Measurements from ENCODE around the gene HBS1L.
A peak's percentile ranks its signal among the peaks of the same experiment; 100 is the strongest.

HBS1L gene

GRCh38 chr6:135014353-135014832 lies 40.2 kb downstream of the HBS1L start:
- Histone ChIP-seq H3K23ac (ENCODE audit: low read length) (no peak overlapping the region), H2BK120ac (ENCODE audit: low read depth, low read length) (no peak overlapping the region), H3K79me1 (ENCODE audit: low read length) (no peaks in the 10 kb centered on the region), H3K4ac (ENCODE audit: low read depth, low read length) (no peak overlapping the region), H2AK5ac (ENCODE audit: low read length) (no peak overlapping the region), H3K36me3 (ENCODE audit: control insufficient read depth, insufficient read depth, low read length) (no peaks in the 10 kb centered on the region), H2BK15ac (replicated peaks; ENCODE audit: low read depth) (no peak overlapping the region), H3K4me3 (ENCODE audit: low read length) (no peak overlapping the region), H3K79me2 (ENCODE audit: control insufficient read depth, insufficient read depth, low read length) (no peaks in the 10 kb centered on the region), H4K5ac (ENCODE audit: low read length) (no peak overlapping the region), H3K56ac (ENCODE audit: low read length) (no peak overlapping the region), H3K4me1 (ENCODE audit: control insufficient read depth, low read depth, low read length) (no peaks in the 10 kb centered on the region), H3K18ac (ENCODE audit: low read length) (no peak overlapping the region), H3K27me3 (ENCODE audit: insufficient read depth, low read length, poor library complexity) (no peaks in the 10 kb centered on the region), H2BK5ac (ENCODE audit: low read length) (no peak overlapping the region), H3K27ac (ENCODE audit: low read depth, low read length) (no peak overlapping the region), H4K8ac (ENCODE audit: low read depth, low read length) (no peak overlapping the region), H3K4me2 (ENCODE audit: low read length) (no peak overlapping the region), H3K9ac (ENCODE audit: low read length) (no peak overlapping the region)
- WGBS (ENCODE audit: extremely low coverage, insufficient coverage, low lambda C conversion rate), result no CpG with 5 or more reads among the region's 4 CpGs
- no peak for DNase-seq

GRCh38 chr6:135013211-135013610 lies 41.4 kb downstream of the HBS1L start:
- Histone ChIP-seq H3K4me1 (ENCODE audit: control insufficient read depth, low read depth, low read length) (no peaks in the 10 kb centered on the region), H2BK15ac (replicated peaks; ENCODE audit: low read depth) (no peak overlapping the region), H2BK5ac (ENCODE audit: low read length) (no peak overlapping the region), H3K79me1 (ENCODE audit: low read length) (no peaks in the 10 kb centered on the region), H3K9ac (ENCODE audit: low read length) (no peak overlapping the region), H2AK5ac (ENCODE audit: low read length) (no peak overlapping the region), H3K27me3 (ENCODE audit: insufficient read depth, low read length, poor library complexity) (no peaks in the 10 kb centered on the region), H3K36me3 (ENCODE audit: control insufficient read depth, insufficient read depth, low read length) (no peaks in the 10 kb centered on the region), H3K4ac (ENCODE audit: low read depth, low read length) (no peak overlapping the region), H3K4me3 (ENCODE audit: low read length) (no peak overlapping the region), H4K8ac (ENCODE audit: low read depth, low read length) (no peak overlapping the region), H3K18ac (ENCODE audit: low read length) (no peak overlapping the region), H2BK120ac (ENCODE audit: low read depth, low read length) (no peak overlapping the region), H3K27ac (ENCODE audit: low read depth, low read length) (no peak overlapping the region), H3K4me2 (ENCODE audit: low read length) (no peak overlapping the region), H3K23ac (ENCODE audit: low read length) (no peak overlapping the region), H3K79me2 (ENCODE audit: control insufficient read depth, insufficient read depth, low read length) (no peaks in the 10 kb centered on the region), H4K5ac (ENCODE audit: low read length) (no peak overlapping the region), H3K56ac (ENCODE audit: low read length) (no peak overlapping the region)
- peak; percentile 32 for DNase-seq
- WGBS (ENCODE audit: extremely low coverage, insufficient coverage, low lambda C conversion rate), result no CpG with 5 or more reads among the region's 3 CpGs

GRCh38 chr6:135012764-135013163 lies 41.9 kb downstream of the HBS1L start:
- H3K9ac ChIP-seq (ENCODE audit: low read length), result no peak overlapping the region
- H3K4ac ChIP-seq (ENCODE audit: low read depth, low read length), result no peak overlapping the region
- no peaks in the 10 kb centered on the region for H3K79me2 ChIP-seq (ENCODE audit: control insufficient read depth, insufficient read depth, low read length)
- no peak overlapping the region for H2BK15ac ChIP-seq (replicated peaks; ENCODE audit: low read depth)
- no peaks in the 10 kb centered on the region for H3K4me1 ChIP-seq (ENCODE audit: control insufficient read depth, low read depth, low read length)
- DNase-seq, result peak; percentile 6
- no peak overlapping the region for H2BK120ac ChIP-seq (ENCODE audit: low read depth, low read length)
- H3K4me3 ChIP-seq (ENCODE audit: low read length), result no peak overlapping the region
- H3K79me1 ChIP-seq (ENCODE audit: low read length), result no peaks in the 10 kb centered on the region
- H3K27me3 ChIP-seq (ENCODE audit: insufficient read depth, low read length, poor library complexity), result no peaks in the 10 kb centered on the region
- no peak overlapping the region for H4K5ac ChIP-seq (ENCODE audit: low read length)
- H3K4me2 ChIP-seq (ENCODE audit: low read length), result no peak overlapping the region
- H4K8ac ChIP-seq (ENCODE audit: low read depth, low read length), result no peak overlapping the region
- no peak overlapping the region for H3K18ac ChIP-seq (ENCODE audit: low read length)
- no peak overlapping the region for H2BK5ac ChIP-seq (ENCODE audit: low read length)
- H3K56ac ChIP-seq (ENCODE audit: low read length), result no peak overlapping the region
- H2AK5ac ChIP-seq (ENCODE audit: low read length), result no peak overlapping the region
- no peak overlapping the region for H3K27ac ChIP-seq (ENCODE audit: low read depth, low read length)
- no peaks in the 10 kb centered on the region for H3K36me3 ChIP-seq (ENCODE audit: control insufficient read depth, insufficient read depth, low read length)
- H3K23ac ChIP-seq (ENCODE audit: low read length), result no peak overlapping the region

- no peak overlapping the region for H3K4ac ChIP-seq (ENCODE audit: low read depth, low read length)
- DNase-seq, result no peak
These were observed 42.3 kb downstream of the HBS1L start for GRCh38 chr6:135012349-135012748.

GRCh38 chr6:135008941-135009290 lies 45.7 kb downstream of the HBS1L start:
- no peak overlapping the region for H3K4ac ChIP-seq (ENCODE audit: low read depth, low read length)
- no peak overlapping the region for H2BK15ac ChIP-seq (replicated peaks; ENCODE audit: low read depth)
- no CpG with 5 or more reads among the region's 1 CpG for WGBS (ENCODE audit: extremely low coverage, insufficient coverage, low lambda C conversion rate)
- H3K18ac ChIP-seq (ENCODE audit: low read length), result no peak overlapping the region
- H4K5ac ChIP-seq (ENCODE audit: low read length), result no peak overlapping the region
- H2AK5ac ChIP-seq (ENCODE audit: low read length), result no peak overlapping the region
- no peak overlapping the region for H3K23ac ChIP-seq (ENCODE audit: low read length)
- H3K27me3 ChIP-seq (ENCODE audit: insufficient read depth, low read length, poor library complexity), result no peaks in the 10 kb centered on the region
- no peaks in the 10 kb centered on the region for H3K36me3 ChIP-seq (ENCODE audit: control insufficient read depth, insufficient read depth, low read length)
- H3K9ac ChIP-seq (ENCODE audit: low read length), result no peak overlapping the region
- H2BK120ac ChIP-seq (ENCODE audit: low read depth, low read length), result no peak overlapping the region
- no peaks in the 10 kb centered on the region for H3K4me1 ChIP-seq (ENCODE audit: control insufficient read depth, low read depth, low read length)
- H3K79me2 ChIP-seq (ENCODE audit: control insufficient read depth, insufficient read depth, low read length), result no peaks in the 10 kb centered on the region
- no peak overlapping the region for H3K4me2 ChIP-seq (ENCODE audit: low read length)
- no peaks in the 10 kb centered on the region for H3K79me1 ChIP-seq (ENCODE audit: low read length)
- H4K8ac ChIP-seq (ENCODE audit: low read depth, low read length), result no peak overlapping the region
- H3K4me3 ChIP-seq (ENCODE audit: low read length), result no peak overlapping the region
- DNase-seq, result no peak
- H2BK5ac ChIP-seq (ENCODE audit: low read length), result no peak overlapping the region
- H3K27ac ChIP-seq (ENCODE audit: low read depth, low read length), result no peak overlapping the region
- H3K56ac ChIP-seq (ENCODE audit: low read length), result no peak overlapping the region

More at GRCh38 chr6:135012349-135012748, 42.3 kb downstream of the HBS1L start:
- Histone ChIP-seq H4K5ac (ENCODE audit: low read length) (no peak overlapping the region), H2BK15ac (replicated peaks; ENCODE audit: low read depth) (no peak overlapping the region), H3K4me2 (ENCODE audit: low read length) (no peak overlapping the region), H4K8ac (ENCODE audit: low read depth, low read length) (no peak overlapping the region), H3K56ac (ENCODE audit: low read length) (no peak overlapping the region), H3K23ac (ENCODE audit: low read length) (no peak overlapping the region), H2BK120ac (ENCODE audit: low read depth, low read length) (no peak overlapping the region), H3K9ac (ENCODE audit: low read length) (no peak overlapping the region), H3K79me1 (ENCODE audit: low read length) (no peaks in the 10 kb centered on the region), H3K79me2 (ENCODE audit: control insufficient read depth, insufficient read depth, low read length) (no peaks in the 10 kb centered on the region), H2AK5ac (ENCODE audit: low read length) (no peak overlapping the region), H3K36me3 (ENCODE audit: control insufficient read depth, insufficient read depth, low read length) (no peaks in the 10 kb centered on the region), H3K18ac (ENCODE audit: low read length) (no peak overlapping the region), H2BK5ac (ENCODE audit: low read length) (no peak overlapping the region), H3K4me1 (ENCODE audit: control insufficient read depth, low read depth, low read length) (no peaks in the 10 kb centered on the region), H3K27me3 (ENCODE audit: insufficient read depth, low read length, poor library complexity) (no peaks in the 10 kb centered on the region), H3K27ac (ENCODE audit: low read depth, low read length) (no peak overlapping the region), H3K4me3 (ENCODE audit: low read length) (no peak overlapping the region)
- 100% methylated on average over 2 of the region's 2 CpGs for WGBS (ENCODE audit: extremely low coverage, insufficient coverage, low lambda C conversion rate)

- no peak overlapping the region for H3K27ac ChIP-seq (ENCODE audit: low read depth, low read length)
- WGBS (ENCODE audit: extremely low coverage, insufficient coverage, low lambda C conversion rate), result no CpG with 5 or more reads among the region's 6 CpGs
- DNase-seq, result no peak
These were observed 46.3 kb downstream of the HBS1L start for GRCh38 chr6:135008072-135008940.

More at GRCh38 chr6:135008072-135008940, 46.3 kb downstream of the HBS1L start:
- Histone ChIP-seq H2AK5ac (ENCODE audit: low read length) (no peak overlapping the region), H3K79me2 (ENCODE audit: control insufficient read depth, insufficient read depth, low read length) (no peaks in the 10 kb centered on the region), H3K79me1 (ENCODE audit: low read length) (no peaks in the 10 kb centered on the region), H3K4me3 (ENCODE audit: low read length) (no peak overlapping the region), H3K18ac (ENCODE audit: low read length) (no peak overlapping the region), H3K4me1 (ENCODE audit: control insufficient read depth, low read depth, low read length) (no peaks in the 10 kb centered on the region), H3K9ac (ENCODE audit: low read length) (no peak overlapping the region), H3K4ac (ENCODE audit: low read depth, low read length) (no peak overlapping the region), H3K23ac (ENCODE audit: low read length) (no peak overlapping the region), H4K8ac (ENCODE audit: low read depth, low read length) (no peak overlapping the region), H3K4me2 (ENCODE audit: low read length) (no peak overlapping the region), H2BK5ac (ENCODE audit: low read length) (no peak overlapping the region), H4K5ac (ENCODE audit: low read length) (no peak overlapping the region), H3K56ac (ENCODE audit: low read length) (no peak overlapping the region), H2BK120ac (ENCODE audit: low read depth, low read length) (no peak overlapping the region), H3K36me3 (ENCODE audit: control insufficient read depth, insufficient read depth, low read length) (no peaks in the 10 kb centered on the region), H2BK15ac (replicated peaks; ENCODE audit: low read depth) (no peak overlapping the region), H3K27me3 (ENCODE audit: insufficient read depth, low read length, poor library complexity) (no peaks in the 10 kb centered on the region)

Data from mesendoderm (in vitro differentiated cells).